ENCODE measurements around the gene USP2.

DNA sequence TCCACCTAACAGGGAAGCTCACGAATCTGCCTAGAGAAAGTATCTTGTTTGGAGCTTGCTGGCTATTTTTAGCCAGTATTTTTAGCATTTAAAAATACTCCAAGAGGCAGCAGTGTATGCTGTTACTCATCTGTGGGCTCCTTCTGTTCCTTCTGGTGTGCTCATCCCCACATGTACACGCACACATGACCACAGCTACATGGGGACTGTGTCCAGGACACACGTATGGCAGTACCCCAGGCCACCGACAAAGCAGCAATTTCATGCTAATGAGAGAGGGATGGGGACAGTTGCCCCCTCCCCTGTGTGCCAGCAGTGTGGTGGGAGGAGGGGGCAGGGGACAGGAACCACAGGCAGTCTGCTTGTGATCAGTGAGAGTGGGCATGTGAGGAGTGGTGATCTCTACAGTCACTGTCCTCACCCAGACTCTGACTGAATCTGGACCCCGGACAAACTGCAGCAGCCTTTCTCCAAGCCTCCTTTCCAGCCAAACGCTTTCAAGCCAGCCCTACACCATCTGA lies 16.4 kb downstream of the USP2 start:
- TF ChIP-seq, protein P1, sequence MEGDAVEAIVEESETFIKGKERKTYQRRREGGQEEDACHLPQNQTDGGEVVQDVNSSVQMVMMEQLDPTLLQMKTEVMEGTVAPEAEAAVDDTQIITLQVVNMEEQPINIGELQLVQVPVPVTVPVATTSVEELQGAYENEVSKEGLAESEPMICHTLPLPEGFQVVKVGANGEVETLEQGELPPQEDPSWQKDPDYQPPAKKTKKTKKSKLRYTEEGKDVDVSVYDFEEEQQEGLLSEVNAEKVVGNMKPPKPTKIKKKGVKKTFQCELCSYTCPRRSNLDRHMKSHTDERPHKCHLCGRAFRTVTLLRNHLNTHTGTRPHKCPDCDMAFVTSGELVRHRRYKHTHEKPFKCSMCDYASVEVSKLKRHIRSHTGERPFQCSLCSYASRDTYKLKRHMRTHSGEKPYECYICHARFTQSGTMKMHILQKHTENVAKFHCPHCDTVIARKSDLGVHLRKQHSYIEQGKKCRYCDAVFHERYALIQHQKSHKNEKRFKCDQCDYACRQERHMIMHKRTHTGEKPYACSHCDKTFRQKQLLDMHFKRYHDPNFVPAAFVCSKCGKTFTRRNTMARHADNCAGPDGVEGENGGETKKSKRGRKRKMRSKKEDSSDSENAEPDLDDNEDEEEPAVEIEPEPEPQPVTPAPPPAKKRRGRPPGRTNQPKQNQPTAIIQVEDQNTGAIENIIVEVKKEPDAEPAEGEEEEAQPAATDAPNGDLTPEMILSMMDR (IDR thresholded peaks at IDR 0.05): peak in 2 of 4 experiments; percentile 9 to 11
- TF ChIP-seq POLR2A (IDR thresholded peaks at IDR 0.05) (no peak), POLR2AphosphoS5 (IDR thresholded peaks at IDR 0.05) (peak; percentile 82)
